ENCODE results near the gene ISG20. TPM values are rescaled to one million over a fixed set of nuclear protein-coding genes. Genes with fewer than 3 reads are reported as not detected.

Gene ISG20
- total RNA-seq (2014; rRNA removed; shearing (Covaris generic)), result 7.9 and 13.3 TPM in 2 replicates

DNA sequence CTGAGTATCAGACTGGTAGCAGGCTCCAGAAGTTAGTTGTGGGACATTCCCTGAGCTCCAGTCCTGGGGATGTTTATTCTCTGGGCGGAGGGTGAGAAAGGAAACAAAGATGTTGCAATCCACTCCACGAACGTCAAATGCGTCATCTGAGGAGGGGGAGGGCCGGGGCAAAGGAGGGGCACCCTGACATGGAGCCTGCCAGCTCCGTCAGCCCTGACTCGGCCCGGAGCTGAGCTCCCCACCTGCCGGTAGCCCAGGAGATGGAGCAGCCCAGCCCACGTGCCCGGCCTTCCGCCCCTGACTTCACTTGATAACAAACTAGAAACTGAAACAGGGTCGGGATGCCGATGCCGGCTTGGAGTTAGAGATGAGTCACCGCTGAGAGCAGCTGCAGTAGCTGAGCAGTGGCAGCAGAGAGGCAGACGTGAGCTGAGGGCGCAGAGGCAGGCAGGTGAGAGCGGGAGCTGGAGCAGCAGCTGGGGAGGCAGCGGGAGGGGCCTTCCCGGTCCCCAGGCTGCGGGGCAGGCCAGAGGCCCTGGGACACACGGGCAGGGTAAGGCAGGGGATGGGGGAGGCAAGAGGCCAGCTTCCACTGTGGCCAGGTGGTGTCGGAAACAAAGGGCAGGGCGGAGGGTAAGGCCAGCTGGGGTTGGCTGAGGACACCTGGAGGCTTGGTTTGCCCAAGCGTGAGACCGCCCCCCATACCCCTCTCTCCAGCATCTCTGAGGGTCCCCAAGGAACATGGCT is at the start of gene ISG20:
TSS of gene ISG20 (plus strand) at position 391 of the 747 bp plus-strand sequence. CDS start at position 742, 351 bp downstream.
- peak; percentile 91 for DNase-seq (ENCODE audit: low read depth)

DNA sequence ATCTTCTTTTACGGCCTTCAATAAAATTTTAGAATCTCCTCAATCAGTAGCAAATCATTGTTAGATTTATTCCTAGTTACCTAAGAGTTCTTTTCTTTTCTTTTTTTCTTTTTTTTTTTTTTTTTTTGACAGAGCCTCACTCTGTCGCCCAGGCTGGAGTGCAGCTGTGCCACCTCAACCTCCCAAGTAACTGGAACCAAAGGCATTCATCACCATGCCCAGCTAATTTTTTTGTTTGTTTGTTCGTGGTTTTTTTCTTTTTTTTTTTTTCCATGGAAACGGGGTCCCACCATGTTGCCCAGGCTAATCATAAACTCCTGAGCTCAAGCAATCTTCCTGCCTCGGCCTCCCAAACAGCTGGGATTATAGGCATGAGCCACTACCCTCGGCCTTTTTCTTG is 48.1 kb upstream of the ISG20 start:
- DNase-seq (ENCODE audit: low read depth), result no peak

DNA sequence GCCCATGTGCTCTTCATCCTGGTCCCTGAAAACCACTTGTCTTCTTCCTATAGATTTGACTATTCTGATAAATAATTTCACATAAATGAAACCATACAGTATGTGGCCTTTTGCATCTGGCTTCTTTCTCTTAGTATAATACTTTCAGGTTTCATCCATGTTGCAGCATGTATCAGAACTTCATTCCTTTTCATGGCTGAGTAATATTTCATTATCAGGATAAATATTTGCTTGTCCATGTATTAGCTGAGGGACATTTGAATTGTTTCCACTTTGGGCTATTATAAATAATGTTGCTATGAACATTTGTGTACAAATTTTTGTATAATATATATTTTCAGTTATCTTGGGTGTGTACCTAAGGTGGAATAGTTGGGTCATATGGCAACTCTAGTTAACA is 47.4 kb upstream of the ISG20 start:
- DNase-seq (ENCODE audit: low read depth), result no peak

DNA sequence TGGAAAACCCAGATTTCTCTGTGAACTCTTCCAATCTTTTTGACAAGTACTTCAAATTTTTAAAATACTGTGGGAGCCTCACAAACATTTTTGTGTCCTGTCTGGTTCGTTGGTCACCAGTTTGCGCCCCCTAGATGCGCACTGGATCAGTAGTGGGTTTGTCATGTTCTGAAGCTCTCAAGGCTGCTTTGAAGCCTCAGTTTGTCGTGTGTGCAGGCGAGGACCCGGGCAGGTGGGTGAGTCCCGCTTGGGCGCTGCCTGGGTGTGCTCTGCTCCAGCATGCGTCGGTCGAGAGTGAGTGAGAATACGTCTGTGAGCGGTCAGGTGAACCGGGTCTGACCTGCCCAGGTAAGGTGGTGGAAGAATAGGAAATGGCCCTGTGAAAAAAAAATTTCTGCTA is 34.9 kb upstream of the ISG20 start:
- no peak for DNase-seq (ENCODE audit: low read depth)

DNA sequence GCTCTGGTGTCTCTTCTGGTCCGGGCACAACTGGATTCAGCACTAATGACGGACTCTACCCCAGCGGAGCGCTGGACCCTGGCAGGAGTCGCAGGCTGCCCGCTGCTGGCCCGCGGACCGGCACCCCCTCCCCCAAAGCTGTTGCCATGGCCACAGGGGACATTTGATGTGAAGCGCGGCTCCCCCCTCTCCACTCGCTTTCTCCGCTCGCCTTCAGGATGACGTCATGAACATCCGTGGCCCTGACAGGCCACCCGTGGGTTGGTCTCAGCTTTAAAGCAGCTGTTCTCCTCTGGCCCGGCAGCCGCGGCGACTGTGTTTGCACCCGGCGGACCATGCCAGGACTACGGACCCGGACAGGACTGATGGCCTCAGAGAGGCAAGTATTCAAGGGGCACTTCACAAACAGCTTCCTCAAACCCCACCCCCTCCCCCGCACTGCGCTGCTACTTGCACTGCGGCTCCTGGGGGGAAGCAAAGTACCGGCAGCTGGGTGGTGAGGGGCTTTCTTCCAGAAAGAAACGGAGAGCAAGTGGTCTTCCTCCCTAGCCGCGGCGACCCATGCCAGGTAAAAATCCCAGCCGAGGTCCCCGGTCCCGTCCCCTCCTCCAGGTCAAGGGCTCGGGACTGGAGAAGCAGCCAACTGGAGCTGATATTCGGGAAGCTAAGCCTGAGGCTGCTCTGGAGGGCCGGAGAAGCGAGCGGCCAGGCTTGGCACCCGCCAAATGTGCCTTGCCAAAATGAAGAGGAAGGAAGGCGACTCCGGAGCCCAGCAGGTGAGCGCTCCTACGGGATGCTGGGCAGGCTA is 34.2 kb upstream of the ISG20 start:
- DNase-seq (ENCODE audit: low read depth), result no peak

DNA sequence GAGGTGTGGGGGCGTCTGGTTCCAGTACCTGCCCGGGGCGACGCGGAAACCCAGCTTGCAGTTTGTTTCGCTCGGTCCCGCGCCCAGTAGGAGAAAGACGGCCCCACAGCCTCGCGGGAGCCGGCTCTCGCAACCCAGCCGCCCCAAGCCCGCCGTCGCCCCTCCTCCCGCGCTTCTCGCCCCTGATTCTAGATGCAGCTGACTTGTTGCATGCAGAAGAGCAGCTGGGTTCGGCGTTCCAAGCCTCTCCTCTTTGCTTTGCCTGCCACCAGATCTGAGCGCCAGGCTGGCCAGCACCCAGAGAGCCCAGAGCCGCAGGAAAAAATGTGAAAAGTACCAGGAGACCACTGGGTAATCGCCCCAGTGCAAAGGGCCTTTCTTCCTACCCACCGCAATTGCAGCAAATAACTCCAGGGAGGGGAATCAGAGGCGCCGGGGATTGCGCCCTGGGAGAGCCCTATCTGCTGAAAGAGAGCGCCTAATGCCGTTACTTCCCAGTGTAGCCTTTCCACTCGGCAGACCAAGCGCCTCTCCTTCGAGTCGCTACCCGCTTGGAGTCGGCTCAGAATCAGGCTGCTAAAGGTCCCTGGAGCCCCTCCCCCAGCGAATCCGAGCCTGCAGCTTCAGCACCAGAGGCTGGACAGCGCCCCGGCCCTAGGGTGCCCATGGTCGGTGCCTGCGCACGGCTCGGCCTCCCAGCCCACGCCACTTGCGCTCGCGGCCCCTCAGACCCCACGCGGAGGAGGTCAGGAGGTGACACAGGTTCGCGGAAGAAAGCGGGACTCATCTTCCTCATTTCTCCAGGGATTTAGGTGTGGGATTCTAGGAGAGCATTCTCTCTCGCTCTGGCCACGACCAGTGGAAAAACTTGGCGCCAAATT is 33.4 kb upstream of the ISG20 start:
- peak; percentile 40 for DNase-seq (ENCODE audit: low read depth)

DNA sequence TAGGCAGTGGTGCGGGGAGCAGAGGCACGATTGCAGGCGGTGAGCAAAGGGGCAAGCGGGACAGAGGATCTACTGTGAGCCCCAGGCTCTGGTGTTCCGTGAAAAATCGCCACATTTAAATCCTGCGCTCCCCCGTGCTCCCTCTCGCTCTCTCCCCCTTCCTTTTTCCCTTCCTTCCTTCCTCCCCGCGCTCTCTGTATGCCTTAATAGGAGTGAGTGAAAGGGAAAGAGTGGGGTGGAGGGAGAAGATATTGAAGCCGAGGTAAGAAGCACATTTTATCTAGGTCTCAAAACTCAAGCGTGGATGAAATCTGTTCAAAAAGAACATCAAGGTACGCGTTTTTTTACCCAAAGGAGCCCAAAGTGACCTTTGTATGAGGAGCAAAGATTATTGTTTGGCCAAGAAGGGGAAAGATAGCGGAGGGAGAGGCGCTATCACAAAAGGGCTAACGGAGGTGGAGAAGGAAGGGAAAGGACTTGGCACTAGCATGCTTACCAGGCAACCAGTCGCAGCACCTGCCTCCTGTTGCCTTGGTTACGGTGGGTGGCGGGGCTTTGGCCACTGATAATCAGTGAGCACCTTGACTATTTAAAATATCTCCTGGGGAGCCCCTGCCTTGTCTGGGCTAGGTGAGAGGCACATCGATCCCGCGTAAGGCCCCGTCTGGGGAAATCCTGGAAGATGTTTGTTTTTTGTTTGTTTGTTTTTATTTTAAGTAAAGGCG is 32.6 kb upstream of the ISG20 start:
- DNase-seq (ENCODE audit: low read depth), result no peak

DNA sequence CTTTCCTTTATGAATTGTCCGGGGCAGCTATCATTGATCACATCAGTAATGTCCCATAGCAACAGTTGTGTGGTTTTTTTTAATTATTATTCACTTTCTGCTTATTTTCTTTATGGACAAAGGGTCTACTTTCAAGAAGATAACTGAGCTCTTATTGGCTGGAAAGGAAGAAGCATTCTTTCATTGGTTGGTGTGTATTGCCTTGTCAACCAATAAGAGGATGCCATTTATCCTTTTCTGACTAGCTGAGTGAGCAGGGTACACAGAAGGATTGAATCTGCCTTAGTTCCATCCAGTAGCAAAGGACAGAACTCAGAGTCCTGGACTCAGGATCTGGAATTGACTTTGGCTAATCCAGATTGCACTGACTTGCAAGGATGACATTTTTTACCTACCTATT is 30.9 kb upstream of the ISG20 start:
- no peak for DNase-seq (ENCODE audit: low read depth)

DNA sequence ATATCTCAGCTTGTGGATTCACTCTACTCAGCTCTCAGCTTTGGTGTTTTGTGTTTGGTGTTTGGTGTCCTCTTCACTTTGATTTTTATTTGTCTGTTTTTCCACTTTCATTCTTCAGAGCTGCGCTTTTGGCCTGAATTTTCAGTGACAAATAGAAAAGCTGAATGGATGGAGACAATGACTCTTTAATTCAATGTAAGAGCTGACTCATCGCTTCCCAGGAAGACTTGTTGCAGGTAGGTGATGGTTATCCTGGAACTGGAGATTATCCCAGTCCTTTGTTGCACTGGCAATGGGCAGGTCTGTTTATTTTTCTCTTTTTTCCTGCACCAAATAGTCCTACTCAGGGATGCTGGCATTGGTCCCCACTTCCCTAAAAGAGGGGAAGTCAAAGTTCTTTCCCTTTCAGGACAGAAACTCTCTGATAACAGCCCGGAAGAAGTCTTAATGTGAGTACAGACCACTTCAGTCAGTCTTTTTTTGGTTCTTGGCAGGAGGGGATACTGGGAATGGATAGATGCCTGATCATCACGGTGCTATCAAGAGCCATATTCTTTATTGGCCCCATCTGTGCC is 30.1 kb upstream of the ISG20 start:
- no peak for DNase-seq (ENCODE audit: low read depth)

DNA sequence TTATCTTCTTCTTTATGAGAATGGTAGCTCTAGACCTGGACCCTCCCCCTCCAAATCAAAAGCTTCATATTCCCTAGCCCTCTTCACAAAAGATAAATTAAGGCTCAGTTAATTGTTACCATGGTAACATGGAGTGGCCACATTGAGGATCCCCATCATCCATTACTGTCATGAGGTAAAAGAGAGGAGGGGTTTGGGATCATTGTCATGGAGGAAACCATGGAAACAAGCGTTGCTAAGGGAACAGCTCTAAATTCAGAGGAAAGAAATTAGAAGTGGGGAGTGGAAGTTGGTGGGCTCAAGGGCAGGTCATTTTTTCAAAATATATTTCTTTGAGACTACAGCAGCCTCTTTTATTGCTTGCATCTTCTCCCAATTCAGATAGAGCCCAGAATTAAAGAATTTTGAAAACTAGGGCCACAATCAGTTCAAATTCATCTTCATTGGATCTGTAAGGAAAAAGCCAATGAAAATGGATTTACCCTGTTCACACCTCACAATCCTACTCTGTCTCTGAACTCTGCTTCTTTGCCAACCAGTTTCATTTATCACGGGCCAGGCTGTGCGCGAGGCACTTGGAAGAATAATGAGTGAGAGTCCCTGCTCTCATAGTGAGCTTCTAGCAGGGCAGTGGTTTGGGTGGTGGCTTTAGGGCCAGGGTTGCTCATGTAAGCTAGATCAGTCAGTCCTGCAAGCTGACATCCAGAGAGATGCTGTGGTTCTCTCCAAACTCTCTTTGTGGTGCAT is 29.3 kb upstream of the ISG20 start:
- DNase-seq (ENCODE audit: low read depth), result no peak

DNA sequence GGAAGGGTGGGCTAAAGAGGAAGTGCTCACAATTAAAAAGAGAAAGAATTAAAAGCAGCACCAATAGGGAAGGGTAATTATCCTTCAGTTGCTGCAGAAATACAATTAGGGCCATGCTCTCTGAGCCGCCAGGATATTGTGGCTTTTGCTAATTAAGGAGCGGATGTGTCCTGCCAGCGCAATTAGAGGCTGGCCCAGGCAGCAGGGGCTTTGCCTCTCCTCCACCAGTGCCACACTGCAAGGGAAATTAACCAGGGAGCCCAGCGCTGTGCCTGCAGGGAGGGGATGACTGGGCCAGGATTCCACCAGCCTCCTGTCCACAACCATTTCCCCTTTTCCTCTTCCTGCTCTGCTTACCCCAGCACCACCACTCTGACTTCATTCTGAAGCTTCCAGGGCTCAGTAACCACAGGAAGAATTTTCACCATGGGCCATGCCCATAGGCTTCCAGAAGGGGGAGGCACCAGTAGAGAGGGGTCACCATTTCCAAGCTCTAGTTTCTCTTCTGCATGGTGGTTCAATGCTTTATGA is 28.1 kb upstream of the ISG20 start:
- peak; percentile 30 for DNase-seq (ENCODE audit: low read depth)

DNA sequence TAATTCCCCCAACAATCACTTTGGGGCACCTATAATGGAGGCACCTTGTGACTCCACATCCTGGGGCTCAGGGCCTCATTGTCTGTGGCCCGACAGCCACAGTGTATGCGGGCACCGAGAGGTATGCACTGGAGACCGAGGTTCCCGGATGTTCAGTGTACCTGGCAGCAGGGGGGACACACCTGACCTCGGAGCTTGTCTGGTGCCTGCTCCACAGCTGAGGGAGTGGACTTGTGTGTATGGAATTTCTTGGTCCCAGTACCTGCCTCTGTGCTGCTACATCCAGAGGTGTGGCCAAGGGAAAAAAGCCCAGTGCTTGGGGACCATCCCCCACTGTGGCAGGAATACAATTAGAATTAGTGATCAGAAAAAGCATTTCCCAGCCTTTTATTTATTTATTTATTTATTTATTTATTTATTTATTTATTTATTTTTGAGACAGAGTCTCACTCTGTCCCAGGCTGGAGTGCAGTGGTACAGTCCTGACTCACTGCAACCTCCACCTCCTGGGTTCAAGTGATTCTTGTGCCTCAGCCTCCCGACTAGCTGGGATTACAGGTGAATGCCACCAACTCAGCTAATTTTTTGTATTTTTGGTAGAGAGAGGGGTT is 26.5 kb upstream of the ISG20 start:
- DNase-seq (ENCODE audit: low read depth), result no peak

DNA sequence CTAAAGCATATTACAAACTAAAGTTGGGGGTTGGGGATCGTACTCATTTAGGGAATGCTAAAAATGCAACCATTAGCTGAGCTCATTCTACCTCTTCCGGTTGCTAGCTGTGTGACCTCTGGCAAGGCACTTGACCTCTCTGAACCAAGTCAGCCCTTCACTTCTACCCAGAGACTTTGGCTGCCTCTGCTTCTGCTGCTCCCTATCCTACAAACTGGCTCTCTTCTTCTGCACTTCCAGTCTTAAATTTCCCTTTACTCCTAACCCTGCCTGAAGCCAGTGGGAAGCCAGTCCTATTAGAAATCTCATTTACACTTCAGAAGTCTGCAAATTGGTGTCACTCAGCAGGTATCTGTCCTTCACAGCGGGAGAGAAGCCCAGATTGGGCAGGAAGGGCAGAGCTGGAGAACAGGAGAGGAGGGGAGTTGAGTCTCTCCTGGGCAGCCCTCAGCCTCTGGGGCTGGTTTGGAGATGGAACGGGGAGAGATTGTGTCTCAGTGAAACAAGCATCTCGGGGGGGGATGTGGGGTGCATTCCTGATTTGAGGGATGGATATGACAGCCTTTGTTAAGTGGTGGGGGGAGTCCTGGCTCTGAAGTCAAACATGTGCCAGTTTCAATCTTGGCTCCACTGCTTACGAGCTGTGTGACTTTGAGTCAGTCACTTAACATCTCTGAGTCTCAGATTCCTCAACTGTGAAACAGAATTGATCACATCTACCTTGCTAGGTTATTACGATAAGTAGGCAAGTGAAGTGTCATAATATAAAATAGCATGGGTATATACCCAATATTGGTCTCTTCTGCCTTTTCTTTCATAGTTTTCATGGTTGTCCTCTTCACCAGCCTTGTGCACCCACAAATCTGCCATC is 25.5 kb upstream of the ISG20 start:
- DNase-seq (ENCODE audit: low read depth), result no peak

DNA sequence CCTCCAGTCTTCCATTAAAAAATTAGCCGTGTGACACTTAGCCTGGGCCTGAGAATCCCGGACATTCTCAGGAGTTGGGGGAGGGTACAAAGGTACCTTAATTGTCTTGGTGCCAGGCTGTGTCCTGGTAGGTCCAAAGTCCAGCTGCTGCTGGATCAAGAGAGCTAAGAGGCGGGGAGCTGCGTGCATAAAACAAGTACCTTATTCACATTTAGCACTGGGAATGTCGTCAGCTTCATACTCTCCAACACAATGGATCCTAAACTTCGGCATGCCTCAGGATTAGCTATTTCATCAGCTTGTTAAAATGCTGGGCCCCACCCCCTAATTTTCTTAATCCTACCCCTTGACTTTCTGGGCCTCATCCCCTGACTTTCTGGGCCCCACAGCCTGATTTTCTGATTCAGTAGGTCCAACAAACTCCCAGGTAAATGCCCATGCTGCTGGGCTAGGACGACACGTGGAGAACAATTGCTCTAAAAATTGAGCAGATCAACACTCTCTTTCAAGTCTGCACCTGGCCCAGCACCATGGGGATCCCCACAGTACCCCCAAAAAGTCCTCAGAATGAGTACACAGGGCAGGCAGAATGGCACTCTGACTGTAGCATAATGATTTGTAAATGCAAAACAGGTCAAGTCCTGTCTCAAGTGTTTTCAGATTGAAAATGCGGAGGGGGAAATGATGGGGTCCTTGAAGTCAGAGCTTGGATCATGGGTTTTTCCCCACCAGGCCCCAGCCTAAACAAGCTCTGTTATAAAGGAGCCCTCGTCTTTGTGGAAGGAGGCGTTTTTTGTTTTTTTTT is 23.3 kb upstream of the ISG20 start:
- no peak for DNase-seq (ENCODE audit: low read depth)

DNA sequence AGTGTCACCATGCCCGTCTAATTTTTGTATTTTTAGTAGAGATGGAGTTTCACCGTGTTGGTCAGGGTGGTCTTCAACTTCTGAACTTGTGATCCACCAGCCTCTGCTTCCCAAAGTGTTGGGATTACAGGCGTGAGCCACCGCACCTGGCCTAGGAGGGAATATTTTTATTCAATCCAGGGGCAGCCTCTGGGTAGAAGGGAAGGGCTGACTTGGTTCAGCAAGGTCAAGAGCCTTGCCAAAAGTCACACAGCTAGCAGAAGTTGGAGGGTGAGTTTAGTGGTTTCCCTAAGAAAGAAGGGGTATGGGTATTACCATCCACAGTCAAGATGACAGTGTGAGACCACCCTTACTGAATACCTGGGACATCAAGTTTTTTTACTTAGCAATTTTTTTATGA is 22.6 kb upstream of the ISG20 start:
- DNase-seq (ENCODE audit: low read depth), result no peak

DNA sequence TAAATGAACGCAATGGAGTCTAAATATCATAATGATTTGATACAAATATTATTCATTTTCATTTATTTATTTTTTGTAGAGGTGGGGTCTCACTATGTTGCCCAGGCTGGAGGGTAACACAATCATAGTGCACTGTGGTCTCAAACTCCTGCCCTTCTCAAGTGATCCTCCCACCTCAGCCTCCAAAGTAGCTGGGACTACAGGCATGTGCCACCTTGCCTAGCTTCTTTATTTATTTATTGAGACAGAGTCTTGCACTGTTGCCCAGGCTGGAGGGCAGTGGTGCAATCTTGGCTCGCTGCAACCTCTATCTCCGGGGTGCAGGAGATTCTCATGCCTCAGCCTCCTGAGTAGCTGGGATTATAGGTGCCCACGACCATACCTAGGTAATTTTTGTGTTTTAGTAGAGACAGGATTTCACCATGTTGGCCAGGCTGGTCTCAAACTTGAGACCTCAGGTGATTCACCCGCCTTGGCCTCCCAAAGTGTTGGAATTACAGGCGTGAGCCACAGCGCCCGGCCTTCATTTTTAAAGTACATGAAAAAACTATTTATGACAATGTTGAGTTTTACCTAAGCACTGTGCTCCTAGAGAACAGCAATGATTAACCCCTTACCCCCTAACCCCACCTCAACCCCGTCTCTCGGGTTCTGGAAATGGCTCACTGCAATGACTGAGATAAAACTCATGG is 21.6 kb upstream of the ISG20 start:
- no peak for DNase-seq (ENCODE audit: low read depth)

DNA sequence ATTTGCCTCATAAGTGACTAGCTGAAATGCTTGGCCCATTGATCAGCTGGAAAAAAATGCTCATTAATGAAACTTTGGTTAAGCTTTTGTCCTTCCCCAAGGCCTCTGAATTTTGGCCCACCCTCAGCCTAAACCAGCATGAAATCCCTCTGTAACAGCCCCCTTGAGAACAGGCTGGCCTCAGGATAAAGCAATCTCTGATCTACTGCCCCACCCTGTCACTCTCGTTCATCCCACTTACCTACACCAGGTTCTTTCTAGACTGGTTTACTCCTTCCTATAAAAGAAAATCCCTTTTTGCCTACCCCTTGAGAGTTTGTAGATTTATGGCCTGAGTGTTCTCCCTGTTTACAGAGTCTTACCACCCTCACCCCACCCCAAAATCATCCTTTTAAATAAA is 21.0 kb upstream of the ISG20 start:
- DNase-seq (ENCODE audit: low read depth), result no peak

All from Daoy (cell line).